Inflammatory macrophage treated with lipopolysaccharide for 1 hour (primary cell): ENCODE measurements around the gene CACNA2D2.
A peak's percentile ranks its signal among the peaks of the same experiment; 100 is the strongest.

Source experiments
- DNase-seq, 2 donors: peaks; one replicate each; pipeline ENCODE4 v3.0.0-alpha.2; 2020 to 2022

CACNA2D2 gene

GRCh38 chr3:50419595-50420370 is 83.7 kb downstream of the CACNA2D2 start:
- DNase-seq = no peak

DNA sequence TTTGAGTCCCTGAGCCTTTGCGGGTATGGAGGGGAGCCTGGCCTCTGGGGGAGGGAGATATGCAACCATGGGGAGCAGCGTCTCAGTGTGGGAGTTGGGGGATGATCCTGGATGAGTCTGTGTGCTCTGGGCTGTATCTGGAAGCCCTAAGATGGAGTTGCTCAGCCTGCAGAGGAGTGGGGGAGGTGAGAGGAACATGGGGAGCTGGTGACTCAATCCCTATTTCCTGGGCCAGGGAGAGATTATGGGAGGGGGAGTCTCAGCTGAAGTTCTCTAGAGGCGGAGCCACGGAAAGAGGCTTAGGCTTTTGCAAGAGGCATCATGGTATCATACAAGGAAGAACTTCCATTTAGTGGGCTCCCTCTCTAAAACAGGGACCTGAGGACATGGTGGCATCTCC is 84.6 kb downstream of the CACNA2D2 start:
- DNase-seq = peak in 1 of 2 donors; percentile 5

DNA sequence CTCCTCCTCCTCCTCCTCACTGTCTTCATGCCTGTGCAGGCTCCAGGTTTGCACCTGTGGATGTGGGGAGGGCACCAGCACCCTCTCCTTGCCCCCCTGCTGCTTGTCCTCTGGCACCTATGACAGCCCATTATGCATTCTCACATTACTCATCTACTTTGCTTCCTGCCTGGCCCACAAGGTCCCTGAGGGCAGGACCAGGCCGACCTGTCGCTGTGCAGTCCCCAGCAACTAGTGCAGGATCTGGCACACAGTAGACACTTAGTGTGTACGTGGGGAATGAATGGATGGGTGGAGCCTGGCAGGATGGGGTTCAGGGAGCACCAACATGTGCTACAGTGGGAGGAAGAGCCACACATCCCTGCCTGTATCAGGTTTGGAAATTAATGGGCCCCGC is 85.8 kb downstream of the CACNA2D2 start:
- DNase-seq = no peak

DNA sequence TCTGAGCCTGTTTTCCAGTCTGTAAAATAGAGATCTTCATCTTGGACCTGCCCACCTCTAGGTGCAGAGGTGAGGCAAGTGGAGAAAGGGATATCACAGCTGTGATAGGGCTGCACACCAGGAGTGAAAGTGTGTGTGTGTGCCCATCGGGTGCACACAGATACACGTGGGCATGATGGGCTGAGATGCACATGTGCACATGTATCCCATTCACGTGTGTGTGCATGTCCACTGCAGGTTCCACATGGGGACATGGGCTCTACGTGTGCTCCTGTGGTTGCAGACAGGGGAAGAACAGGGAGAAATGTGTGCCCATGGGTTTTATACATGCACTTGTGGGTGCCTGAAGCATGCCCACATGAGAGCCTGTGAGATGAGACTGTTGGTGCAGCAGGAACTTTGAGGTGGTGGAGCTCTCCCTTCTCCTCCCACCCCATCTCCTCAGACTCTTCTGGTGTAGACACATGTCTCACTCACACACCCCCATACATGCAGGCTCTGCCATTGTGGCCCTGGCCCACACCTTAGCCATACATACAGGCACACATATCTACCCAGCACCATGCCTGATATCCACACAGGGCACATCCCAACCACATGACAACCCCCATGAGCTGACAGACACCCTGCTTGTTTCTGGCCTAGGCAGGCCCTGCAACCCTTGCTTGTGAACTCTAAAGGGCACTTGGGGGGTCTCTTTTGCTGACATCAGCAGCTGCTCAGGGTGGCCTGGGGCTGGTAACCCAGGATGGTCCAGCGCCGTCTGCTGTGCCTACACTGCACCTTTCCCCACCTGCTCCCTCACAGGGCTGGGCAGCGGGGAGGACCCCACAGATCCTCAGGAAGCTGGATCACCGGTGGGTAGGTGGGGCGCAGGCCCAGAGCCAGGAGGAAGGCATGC is 86.4 kb downstream of the CACNA2D2 start:
- no peak for DNase-seq

DNA sequence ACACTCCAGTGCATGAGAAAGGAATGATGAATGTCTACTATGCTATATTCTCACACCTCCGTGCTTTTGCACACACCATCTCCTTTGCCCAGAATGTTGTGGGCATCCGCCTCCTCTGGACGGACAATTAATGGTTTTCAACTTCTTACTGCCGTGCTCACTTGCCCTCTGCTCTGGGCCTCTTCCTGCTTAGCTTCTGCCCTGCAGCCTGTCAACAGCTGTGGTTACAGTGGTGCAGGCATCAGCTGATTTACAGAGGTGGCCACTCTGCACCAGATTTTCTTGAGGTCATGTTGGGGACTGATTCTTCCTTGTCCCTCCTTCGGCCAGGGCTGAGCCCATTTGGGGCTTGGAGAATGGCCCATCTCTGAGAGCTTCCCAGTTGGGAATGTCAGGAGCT is 87.6 kb downstream of the CACNA2D2 start:
- peak in 1 of 2 donors; percentile 14 for DNase-seq

GRCh38 chr3:50415061-50415460 is 88.4 kb downstream of the CACNA2D2 start:
- no peak for DNase-seq

DNA sequence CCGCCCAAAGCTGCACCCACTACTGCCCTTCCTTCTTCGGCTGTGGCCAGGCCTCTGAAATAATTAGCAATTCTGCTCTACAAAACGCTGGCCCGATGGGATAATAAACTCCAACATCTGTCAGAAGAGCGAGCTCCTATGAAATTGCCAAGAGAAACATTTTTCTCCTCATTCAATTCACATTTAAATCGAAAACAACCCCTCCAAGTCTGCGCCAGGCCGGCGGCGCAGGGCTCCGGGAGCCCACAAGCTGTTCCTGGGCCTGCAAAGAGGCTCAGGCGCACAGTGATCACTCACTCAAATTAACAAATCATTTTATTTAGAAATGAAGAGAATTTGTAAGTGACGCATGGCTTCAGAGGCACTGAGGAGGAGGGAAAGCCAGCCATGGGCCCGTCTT is 88.8 kb downstream of the CACNA2D2 start:
- no peak for DNase-seq

DNA sequence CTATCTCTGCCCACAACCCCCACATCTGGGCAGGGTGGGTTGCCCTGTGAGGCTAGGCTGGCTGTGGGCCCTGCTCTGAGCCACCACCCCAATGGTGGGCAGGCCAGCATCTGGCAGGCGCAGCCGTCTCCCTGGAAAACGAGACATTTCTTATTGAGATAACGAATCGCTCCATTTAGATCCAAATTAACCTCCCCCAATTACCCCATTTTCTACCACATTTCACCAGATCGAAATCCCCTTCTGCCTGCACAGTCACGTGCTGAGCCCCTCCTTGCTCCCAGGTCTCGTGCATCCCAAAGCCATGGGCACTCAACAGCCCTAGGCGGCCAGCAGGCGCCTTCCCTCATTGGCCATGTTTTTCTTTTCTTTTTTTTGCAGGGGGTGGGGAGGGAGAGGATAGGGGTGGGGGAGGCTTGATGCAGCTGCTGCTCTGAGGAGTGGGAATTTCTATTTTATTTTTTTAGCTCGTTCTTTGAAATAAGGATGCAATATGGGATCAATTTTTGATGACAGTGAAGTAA is 91.1 kb downstream of the CACNA2D2 start:
- no peak for DNase-seq

- no peak for DNase-seq
Observed at GRCh38 chr3:50411229-50411628, 92.2 kb downstream of the CACNA2D2 start.

DNA sequence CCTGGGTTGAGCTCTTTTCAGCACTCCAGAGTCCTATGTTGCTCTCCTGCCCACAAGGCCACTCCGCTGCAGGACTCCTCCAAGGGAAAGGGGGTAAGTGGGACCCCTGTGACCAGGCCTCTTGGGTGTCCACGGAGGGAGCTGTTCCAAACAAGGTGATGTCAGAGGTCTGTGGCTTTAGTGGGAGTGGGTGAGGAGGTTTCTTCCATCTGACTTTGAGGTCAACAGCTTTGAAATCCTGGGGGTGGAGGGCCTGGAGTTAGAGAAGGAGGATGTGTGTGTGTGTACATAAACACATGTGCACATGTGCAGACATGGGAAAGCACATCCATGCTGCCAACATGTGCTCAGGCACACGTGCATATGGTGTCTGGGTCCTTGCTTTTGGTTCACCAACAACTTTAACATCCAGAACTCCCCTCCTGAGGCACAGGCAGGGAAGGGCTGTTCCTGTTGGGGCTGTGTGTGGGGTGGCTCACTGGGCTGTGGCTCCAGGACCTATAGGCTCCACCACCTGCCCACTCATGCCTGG is 92.8 kb downstream of the CACNA2D2 start:
- peak in 1 of 2 donors; percentile 18 for DNase-seq

DNA sequence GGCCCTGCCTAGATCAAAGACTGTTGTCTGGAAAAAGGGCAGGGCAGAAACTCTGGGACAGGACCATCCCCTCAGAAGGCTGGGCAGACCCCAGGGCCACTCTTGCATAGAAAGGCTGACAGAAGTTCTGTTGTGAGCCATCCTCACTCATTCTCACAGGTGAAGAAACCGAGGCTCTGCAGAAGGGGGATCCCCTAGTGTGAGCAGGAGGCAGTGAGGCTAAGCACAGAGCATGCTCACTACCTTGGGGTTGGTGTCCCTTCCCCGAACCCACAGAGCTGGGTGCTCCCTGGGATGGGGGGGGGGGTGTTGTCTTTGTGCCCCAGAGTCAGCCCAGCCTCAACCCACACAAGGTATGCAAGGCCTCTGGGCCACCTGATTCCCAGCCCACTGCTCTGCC is 93.2 kb downstream of the CACNA2D2 start:
- no peak for DNase-seq

DNA sequence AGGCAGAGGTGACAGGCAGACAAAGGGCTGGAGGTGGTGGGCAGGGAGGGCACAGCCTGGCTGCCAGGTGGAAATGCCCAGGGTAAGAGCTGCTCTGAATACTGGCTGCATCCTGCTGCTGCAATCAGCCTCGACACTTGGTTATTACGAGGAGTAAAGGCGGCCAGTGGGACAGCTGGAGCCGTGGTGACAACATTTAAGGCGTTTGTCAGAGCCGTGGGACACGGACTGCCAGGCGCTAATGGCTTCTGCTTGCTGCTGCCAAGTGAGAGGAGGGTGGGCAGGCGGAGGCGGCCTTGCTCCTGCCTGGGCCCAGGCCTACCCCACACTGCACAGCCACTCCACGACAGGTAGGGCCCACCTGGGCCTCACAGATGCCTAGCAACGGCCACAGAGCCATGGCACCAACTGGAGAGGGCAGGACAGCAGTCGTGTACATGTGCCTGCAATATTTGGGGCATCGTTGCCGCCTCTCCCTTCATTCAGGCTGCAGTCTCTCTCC is 94.9 kb downstream of the CACNA2D2 start:
- DNase-seq = no peak

- no peak for DNase-seq
Observed at GRCh38 chr3:50406487-50406886, 96.9 kb downstream of the CACNA2D2 start.

GRCh38 chr3:50405249-50405648 is 98.2 kb downstream of the CACNA2D2 start:
- peak in 1 of 2 donors; percentile 10 for DNase-seq

DNA sequence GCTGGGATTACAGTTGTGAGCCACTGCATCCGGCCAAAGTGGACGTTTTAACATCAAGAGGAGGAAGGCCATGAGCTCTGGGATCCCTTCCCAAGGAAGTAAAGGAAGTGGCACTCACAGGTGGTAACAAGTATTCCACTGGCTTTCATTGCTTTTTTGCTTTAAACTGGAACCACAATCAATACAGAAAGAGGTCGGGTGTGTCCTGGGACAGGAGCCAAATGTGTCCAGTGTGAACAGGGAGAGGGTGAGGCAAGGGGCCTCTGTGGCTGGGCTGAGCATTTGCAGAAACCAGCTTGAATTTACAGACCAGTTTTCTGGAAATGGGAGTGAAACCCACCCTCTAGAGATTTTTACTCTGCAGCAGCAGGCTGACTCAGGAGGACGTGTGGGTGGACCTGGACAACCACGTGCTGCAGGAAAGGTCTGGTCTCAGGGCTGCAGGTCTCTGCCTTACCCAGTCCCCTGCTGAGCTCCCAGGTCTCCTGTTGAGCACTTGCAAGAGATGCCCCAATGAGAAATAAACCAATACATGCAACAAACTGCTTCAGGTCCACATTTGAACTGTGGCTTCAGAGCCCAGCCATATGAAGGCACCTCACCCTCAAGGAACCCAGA is 101.3 kb downstream of the CACNA2D2 start:
- no peak for DNase-seq

GRCh38 chr3:50396502-50396901 is 106.9 kb downstream of the CACNA2D2 start:
- DNase-seq = no peak

GRCh38 chr3:50395070-50395860 is 108.2 kb downstream of the CACNA2D2 start:
- DNase-seq = peak; percentile 71 to 72

- no peak for DNase-seq
Observed at GRCh38 chr3:50393061-50393460, 110.4 kb downstream of the CACNA2D2 start.

DNA sequence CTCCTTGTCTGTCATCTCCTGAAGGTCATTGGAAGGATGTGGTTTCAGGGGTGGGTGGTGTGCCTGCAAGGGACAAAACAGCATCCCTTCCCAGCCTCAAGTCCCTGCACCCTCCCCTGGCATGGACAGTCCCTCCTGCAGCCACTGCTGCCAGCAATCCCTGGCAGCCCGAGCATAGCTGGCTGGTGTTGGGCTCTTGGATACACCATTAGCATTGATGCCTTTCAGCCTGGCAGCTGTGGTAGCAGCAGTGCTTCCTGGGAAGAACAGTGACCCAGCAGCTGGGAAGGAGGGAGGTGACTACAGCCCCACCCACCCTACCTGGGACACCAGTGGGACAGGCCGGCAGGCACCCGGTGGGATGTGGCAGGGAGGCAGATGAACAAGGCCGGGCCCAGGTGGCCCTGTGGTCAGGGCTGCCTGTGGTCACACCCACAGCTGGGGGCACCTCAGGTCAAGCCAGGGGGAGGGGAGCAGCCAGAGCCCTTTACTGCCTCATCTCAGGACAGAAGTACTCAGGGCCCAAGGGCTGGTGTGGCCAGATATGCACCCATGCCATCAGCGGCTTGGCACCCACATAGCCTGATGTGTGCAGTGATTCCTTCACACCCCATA is 111.2 kb downstream of the CACNA2D2 start:
- DNase-seq = no peak

DNA sequence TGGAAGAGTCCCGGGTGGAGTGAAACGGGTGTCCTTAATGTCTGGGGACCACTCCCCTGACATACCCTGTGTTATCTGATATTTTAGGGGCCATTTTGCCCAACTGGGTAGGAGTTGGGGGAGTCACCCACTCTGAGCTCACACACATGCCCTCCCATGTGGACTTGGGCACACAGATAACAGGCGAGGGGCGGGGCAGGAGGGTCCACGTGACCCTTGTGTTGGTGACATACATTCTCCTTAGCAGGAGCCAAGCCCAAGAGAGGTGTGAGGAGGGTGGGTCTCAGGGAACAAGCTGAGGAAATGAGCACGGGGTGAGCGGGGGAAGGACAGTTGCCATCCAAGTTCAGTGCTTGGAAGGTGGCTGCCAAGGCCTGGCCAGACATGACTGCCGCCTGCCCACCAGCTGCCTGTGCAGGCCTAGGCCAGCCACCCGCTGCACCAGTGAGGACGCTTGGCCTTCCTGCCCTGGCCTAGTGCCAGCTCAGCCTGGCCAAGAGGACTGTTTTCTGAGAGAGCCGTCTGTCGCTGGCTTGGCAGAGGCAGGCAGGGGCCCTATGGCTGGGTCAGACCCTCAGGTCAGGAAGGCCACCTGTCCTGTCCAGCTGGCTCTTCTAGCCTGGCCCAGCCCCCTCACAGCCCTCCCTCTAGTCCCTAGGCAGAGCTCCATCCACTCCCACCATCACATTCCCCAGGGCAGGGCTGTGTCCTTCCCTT is 112.8 kb downstream of the CACNA2D2 start:
- no peak for DNase-seq

DNA sequence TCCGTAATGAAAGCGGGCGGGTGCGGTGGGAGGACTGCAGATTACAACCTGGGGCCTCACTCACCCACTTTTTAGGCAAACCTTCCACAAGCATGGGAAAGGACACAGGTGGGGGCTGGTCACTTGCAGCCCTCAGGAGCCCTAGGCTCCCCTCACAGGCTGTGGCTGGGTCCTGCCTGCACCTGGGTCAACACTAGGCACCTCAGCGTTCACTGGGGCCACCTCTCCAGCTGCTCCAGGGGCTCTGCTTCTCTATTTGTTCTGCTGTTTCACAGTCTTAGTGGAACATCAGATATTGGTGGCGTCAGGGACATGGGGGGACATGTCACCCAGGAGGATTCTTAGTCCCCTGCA is 114.0 kb downstream of the CACNA2D2 start:
- DNase-seq = no peak
